GM18909 (cell line): ENCODE measurements around the gene SMIM35.

Experiments used
- ATAC-seq: cut with Tn5 transposase; IDR thresholded peaks from one replicate; pipeline ENCODE4 v1.9.1; 2021; ENCODE audit warnings: mild to moderate bottlenecking; ENCODE audit not compliant: unreplicated experiment, poor library complexity

Gene SMIM35

DNA sequence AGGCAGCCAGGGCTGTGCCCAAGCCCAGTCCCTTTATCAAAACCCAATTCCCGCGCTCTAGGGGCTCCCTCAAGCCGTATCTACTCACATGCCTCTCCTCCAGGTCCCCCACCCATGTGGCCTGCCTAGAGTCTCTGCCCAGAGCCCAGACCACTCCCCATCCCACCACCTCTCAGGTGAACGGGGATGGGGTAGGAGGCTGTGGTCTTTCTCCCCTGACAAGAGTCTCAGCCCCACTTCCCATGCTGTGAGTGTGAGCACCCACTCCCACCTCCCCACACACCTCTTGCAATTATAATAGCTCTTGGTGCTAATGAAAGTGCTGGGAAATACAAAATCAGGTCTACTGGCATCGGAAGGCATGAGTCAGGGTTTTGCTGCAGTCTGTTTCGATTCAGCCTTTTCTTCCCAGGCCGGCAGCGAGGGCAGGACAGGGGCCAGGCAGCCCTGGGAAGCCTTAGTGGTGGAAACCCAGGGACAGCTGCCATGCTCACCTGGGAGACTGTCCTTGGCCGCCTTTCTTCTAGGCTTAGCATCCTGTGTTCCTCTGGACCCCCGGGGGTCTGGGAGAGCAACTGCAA is 26.6 kb downstream of the SMIM35 start:
- no peak for ATAC-seq

GRCh38 chr11:118059246-118059940 is 27.4 kb downstream of the SMIM35 start:
- no peak for ATAC-seq

GRCh38 chr11:118058311-118059245 is 28.2 kb downstream of the SMIM35 start:
- no peak for ATAC-seq

GRCh38 chr11:118057251-118058145 is 29.3 kb downstream of the SMIM35 start:
- no peak for ATAC-seq

DNA sequence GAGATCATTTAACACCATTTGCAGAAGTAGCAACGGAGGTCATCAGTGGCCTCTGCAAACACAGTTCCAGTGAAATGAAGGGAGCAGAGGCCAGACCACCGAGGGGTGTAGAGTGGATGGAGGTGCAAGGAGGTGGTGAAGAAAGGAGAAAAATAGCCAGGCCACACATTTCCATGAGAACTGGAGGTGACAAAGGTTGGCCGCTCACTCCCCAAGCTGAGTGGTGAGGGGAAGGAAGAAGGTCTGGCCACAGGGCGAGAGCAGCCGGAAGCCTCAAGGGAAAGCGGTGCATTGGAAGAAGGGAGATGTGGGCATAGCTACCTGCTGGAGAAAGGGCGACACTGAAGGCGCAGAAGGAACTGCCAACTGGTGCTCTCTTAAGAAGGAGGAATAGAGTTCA is 30.0 kb downstream of the SMIM35 start:
- ATAC-seq = no peak

- no peak for ATAC-seq
These were observed 30.8 kb downstream of the SMIM35 start for GRCh38 chr11:118055966-118056365.

- no peak for ATAC-seq
These were observed 31.8 kb downstream of the SMIM35 start for GRCh38 chr11:118054712-118055640.

DNA sequence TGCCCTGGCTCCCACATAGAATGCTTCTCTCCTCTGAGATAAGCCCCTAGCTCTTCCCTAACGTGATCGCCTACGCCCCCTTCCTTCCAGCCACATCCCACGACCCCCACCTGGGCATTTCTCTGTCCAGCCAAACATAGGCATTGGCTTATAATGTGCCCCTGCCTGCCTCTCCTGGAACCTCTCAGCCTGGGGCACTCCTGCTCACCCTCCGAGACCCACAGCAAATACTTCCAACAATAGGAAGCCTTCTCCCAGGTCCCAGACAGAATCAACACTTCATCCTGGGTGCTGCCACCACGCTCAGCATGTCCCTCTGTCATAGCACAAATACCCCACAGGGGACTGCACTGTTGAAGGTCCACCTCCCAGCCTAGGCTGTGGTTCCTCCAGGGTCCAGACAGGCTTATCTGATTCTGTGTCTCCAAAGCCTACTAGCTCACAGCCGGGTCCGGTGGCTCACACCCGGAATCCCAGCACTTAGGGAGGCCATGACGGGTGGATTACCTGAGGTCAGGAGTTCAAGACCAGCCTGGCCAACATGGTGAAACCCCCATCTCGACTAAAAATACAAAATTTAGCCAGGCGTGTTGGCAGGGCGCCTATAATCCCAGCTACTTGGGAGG is 34.1 kb downstream of the SMIM35 start:
- no peak for ATAC-seq

DNA sequence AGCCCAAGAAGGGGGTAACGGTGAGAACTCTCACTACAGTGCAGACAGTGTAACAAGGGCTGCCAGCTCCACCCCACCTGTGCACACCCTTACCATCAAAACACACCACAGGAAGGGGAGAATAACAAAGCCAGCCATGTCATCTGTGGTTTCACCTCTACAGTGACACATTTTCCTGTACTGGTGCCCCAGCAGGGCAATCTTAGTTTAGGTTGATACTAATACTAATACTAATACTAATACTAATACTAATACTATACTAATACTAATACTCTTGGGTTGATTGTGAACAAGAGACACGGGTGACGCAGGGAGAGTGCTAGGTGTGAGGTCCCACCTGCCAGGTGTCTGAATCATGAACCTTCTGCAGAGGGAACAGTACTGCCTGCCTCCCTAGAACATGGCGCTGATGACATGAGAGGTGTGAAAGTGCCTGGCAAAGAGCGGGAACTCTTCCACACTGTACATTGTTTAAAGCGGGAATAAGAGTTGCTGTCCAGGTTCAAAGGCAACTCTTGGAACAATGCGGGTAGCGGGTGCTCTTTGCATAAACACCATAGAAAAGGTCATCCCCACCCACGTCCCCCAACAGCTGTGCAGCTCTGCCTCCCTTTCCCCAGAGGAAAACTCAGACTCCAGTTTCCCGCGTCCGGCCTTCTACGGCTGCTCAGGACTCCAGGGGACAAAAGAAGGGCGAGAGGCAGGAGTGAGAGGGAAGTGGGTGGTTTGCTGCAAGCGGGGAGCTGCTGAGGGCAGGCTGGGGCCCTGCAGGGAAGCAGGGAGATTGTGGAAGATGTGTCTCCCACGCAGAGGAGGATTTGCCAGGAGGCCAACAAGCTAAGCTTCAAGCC is 34.9 kb downstream of the SMIM35 start:
- no peak for ATAC-seq

DNA sequence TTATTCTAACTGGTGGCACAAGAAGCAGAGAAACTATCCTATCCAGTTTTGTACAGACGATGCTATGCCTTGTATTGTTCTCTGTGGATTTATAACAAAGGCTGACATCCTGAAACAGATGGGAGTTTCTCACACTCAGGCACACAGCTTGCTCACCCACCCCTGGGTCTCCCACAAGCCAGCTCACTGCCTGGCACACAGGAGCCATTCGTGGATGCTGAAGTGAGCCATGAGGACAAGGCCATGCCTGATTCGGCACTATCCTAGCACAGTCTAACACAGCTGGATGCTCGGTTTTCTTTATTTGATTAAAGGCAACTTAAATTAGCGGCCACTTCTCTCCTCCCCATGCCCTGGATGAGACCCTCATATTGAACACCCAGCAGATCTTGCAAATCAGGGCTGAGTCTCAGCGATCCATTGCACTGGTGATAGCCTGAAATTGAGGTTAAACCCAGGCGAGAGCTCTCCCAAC is 35.6 kb downstream of the SMIM35 start:
- no peak for ATAC-seq

GRCh38 chr11:118050208-118050891 is 36.4 kb downstream of the SMIM35 start:
- ATAC-seq = no peak

DNA sequence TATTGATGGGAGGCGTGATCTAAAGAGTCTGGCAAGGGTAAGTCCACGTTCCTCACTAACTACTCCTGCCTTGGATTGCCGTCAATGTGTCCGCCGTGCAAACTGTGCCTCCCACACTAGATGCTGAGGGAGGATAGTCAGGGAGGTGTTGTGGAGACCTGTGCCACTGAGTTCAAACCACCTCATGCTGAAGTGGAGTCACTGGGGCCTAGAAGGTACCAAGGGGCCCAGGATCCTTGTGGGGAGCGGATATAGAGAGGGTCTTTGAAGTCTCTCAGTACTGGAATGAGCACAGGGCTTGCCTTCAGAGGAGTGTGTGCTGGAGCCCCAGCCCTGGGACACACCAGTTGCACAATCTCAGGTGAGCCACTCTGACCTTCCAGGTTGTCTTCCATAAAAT is 37.0 kb downstream of the SMIM35 start:
- no peak for ATAC-seq

DNA sequence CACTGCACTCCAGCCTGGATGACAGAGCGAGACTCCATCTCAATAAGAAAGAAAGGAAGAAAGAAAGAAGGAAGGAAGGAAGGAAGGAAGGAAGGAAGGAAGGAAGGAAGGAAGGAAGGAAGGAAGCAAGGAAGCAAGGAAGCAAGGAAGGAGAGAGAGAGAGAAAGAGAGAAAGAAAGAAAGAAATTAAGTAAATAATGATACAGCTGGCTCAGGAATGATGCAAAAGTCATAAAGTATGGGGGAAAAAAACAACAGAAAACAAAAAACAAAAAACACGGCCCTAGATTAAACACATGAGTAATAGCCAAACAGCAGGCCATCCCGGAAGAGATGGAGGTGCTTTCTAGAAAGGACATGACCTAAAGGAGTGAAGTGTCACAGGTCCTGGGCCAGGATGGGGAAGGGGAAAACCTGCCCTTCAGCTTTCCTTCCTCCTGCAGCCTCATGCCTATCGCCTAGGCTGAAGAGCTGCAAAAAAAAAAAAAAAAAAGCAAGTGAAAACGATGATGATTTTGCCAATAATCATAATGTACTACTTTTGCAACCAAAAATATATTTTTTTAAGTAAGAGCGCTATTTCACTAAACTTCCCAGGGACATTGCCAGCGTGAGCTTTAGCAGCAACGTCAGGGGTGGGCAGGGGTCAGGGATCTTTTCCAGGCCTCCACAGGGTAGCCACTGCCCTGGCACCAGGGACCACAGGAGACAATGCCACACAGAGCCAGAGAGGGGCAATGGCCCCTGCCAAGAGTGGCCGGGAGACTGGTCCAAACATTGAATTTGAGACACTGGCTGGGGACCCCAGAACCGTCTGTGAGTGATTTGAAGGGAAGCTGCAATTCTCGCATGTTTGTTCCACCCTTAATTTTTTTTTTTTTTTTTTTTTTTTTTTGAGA is 38.0 kb downstream of the SMIM35 start:
- no peak for ATAC-seq

DNA sequence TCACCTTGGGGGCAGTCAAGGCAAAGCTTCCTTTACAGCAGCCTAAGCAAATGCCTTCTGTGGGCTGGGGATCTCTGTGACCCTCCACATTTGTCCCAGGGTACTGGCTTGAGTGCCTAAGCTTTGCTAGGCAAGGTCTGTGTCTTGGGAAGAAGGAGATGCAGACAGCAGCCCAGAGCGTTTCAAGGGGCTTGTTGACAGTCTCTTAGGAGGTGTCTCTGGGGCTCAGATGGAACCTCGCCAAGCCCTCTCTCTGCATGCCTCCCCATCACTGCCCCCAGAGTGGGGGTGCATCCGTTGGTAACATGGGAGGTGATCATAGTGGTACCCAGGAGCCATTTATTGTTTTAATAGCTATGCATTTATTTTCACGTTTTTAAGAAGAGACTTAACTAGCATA is 39.0 kb downstream of the SMIM35 start:
- ATAC-seq = no peak

- ATAC-seq = no peak
These were observed 39.6 kb downstream of the SMIM35 start for GRCh38 chr11:118046964-118047700.
